ENCODE data around the gene ZNF799. TPM values are rescaled to one million over a fixed set of nuclear protein-coding genes. Genes with fewer than 3 reads are reported as not detected.
"Not testable (repeated sequence)": the region's sequence is repeated elsewhere in the genome, so short reads cannot be mapped to it uniquely, and the experiment has no call there.

ZNF799 gene
- total RNA-seq (1 to 10 TPM; 3.2 to 7.0 (median 5.1) TPM), polyA plus RNA-seq (1 to 10 TPM; 4.0 to 5.1 TPM)
- long read RNA-seq, donor 1, transcript ZNF799-202 (4 exons, 2,583 nt): major isoform, 23 of 25 reads
- long read RNA-seq, donor 1, partial matches to known transcripts: 1 of 25 reads
- long read RNA-seq, donor 1, other reads (novel, unspliced or antisense): 1 of 25 reads
- long read RNA-seq, donor 2, partial matches to known transcripts: 0 of 1 reads
- long read RNA-seq, donor 2, other reads (novel, unspliced or antisense): 0 of 1 reads
- long read RNA-seq, donor 3, full-length matches to known transcripts: 3 of 4 reads
- long read RNA-seq, donor 3, partial matches to known transcripts: 0 of 4 reads
- long read RNA-seq, donor 3, other reads (novel, unspliced or antisense): 1 of 4 reads

GRCh38 chr19:12400633-12401502 is at the start of gene ZNF799:
ZNF799 (minus strand) TSS chr19:12401271; CDS start chr19:12401070, 201 bp downstream.
- Histone ChIP-seq H3K36me3 (no peaks in the 10 kb centered on the region), H3K27me3 (no peaks in the 10 kb centered on the region), H3K9me3 (no peaks in the 10 kb centered on the region), H3K4me1 (ENCODE audit: insufficient read depth) (peaks cover 3% of the 10 kb centered on the region), H3K27ac (peak within 1 kb of the TSS; percentile 60 to 77), H3K4me3 (peak within 1 kb of the TSS; percentile 85)
- WGBS, 3 donors: 0% methylated on average over 57 to 71 of the region's 71 CpGs
- TF ChIP-seq CTCF (IDR thresholded peaks at IDR 0.05) (no peak), POLR2A (IDR thresholded peaks at IDR 0.05) (peak; percentile 52), EP300 (IDR thresholded peaks at IDR 0.05) (peak; percentile 47)
- intact Hi-C loops (cut with DNase I): no loop called here
- peak; percentile 94 to 97 (median 95) for DNase-seq

GRCh38 chr19:12450844-12451243 is 49.8 kb upstream of the ZNF799 start:
- Histone ChIP-seq H3K4me1 (ENCODE audit: insufficient read depth) (no peaks in the 10 kb centered on the region), H3K4me3 (no peak overlapping the region), H3K27ac (no peak overlapping the region), H3K36me3 (no peaks in the 10 kb centered on the region), H3K9me3 (no peaks in the 10 kb centered on the region), H3K27me3 (no peaks in the 10 kb centered on the region)
- no peak for DNase-seq
- intact Hi-C loops (cut with DNase I): no loop called here
- TF ChIP-seq POLR2A (IDR thresholded peaks at IDR 0.05) (no peak), EP300 (IDR thresholded peaks at IDR 0.05) (no peak), CTCF (IDR thresholded peaks at IDR 0.05) (no peak)
- 74 to 87% (median 87%) methylated on average over 10 of the region's 10 CpGs for WGBS, 3 donors

- intact Hi-C loops (cut with DNase I): no loop called here
- Histone ChIP-seq H3K4me1 (ENCODE audit: insufficient read depth) (no peaks in the 10 kb centered on the region), H3K36me3 (no peaks in the 10 kb centered on the region), H3K9me3 (no peaks in the 10 kb centered on the region), H3K4me3 (no peak overlapping the region), H3K27me3 (no peaks in the 10 kb centered on the region), H3K27ac (no peak overlapping the region)
- 49 to 73% (median 62%) methylated on average over 2 of the region's 2 CpGs for WGBS, 3 donors
- TF ChIP-seq POLR2A (IDR thresholded peaks at IDR 0.05) (no peak), CTCF (IDR thresholded peaks at IDR 0.05) (no peak), EP300 (IDR thresholded peaks at IDR 0.05) (no peak)
- DNase-seq: no peak
Observed at GRCh38 chr19:12448808-12449207, 47.7 kb upstream of the ZNF799 start.

- DNase-seq: peak; percentile 98 to 100 (median 99)
- Histone ChIP-seq H3K4me3 (peak within 1 kb of the TSS; percentile 75), H3K9me3 (no peaks in the 10 kb centered on the region), H3K4me1 (ENCODE audit: insufficient read depth) (no peaks in the 10 kb centered on the region), H3K27me3 (no peaks in the 10 kb centered on the region), H3K36me3 (no peaks in the 10 kb centered on the region), H3K27ac (peak within 1 kb of the TSS in 1 of 2 donors; percentile 42)
- TF ChIP-seq EP300 (IDR thresholded peaks at IDR 0.05) (no peak), CTCF (IDR thresholded peaks at IDR 0.05) (no peak), POLR2A (IDR thresholded peaks at IDR 0.05) (no peak)
- intact Hi-C loops (cut with DNase I): no loop called here
- WGBS, 3 donors: 1% methylated on average over 30 to 59 of the region's 59 CpGs
Observed at GRCh38 chr19:12440541-12441316, 39.7 kb upstream of the ZNF799 start, which contains the start of gene ZNF443. ZNF443 (minus strand) TSS chr19:12441021; CDS start chr19:12440914, 107 bp downstream.

- H3K4me1 ChIP-seq (ENCODE audit: insufficient read depth); H3K36me3 ChIP-seq; H3K9me3 ChIP-seq; intact Hi-C loops (cut with DNase I); H3K27me3 ChIP-seq: not testable (repeated sequence)
- WGBS, 3 donors: 0 to 2% (median 1%) methylated on average over 23 of the region's 28 CpGs
- Histone ChIP-seq H3K4me3 (peak overlapping the region; percentile 75), H3K27ac (peak overlapping the region in 1 of 2 donors; percentile 42)
- DNase-seq: peak in 2 of 5 donors; percentile 15 to 37
Observed at GRCh38 chr19:12439686-12440540, 38.8 kb upstream of the ZNF799 start.
